H9 (cell line): Measurements from ENCODE around the gene MMP11. TPM values are rescaled to one million over a fixed set of nuclear protein-coding genes. Genes with fewer than 3 reads are reported as not detected.

Experiments
- DNase-seq: peaks from one replicate; pipeline ENCODE4 v3.0.0-alpha.2; 2017
- H2AFZ ChIP-seq: one replicate; pipeline ENCODE4 v1.6.1; 2013; ENCODE audit warnings: mild to moderate bottlenecking, low read length, control low read depth, moderate library complexity
- H2AK5ac ChIP-seq: 2 replicates; pipeline ENCODE4 v1.6.1; 2013; ENCODE audit warnings: low read length, control low read depth, mixed read lengths; ENCODE audit not compliant: insufficient read length
- H2BK120ac ChIP-seq: one replicate; pipeline ENCODE4 v1.6.1; 2013; ENCODE audit warnings: low read depth, mild to moderate bottlenecking, low read length, control low read depth, inconsistent platforms; ENCODE audit not compliant: poor library complexity, severe bottlenecking
- H2BK12ac ChIP-seq: 2 replicates; pipeline ENCODE4 v1.6.1; 2013; ENCODE audit warnings: low read length, control low read depth, mixed read lengths, low read depth; ENCODE audit not compliant: insufficient read length
- H2BK15ac ChIP-seq: 2 replicates; pipeline ENCODE4 v1.6.1; 2013; ENCODE audit warnings: low read depth, low read length, control low read depth
- H2BK20ac ChIP-seq: one replicate; pipeline ENCODE4 v1.6.1; 2013; ENCODE audit warnings: low read depth, mild to moderate bottlenecking, low read length, control low read depth, inconsistent platforms; ENCODE audit not compliant: poor library complexity, severe bottlenecking
- H2BK5ac ChIP-seq: 2 replicates; pipeline ENCODE4 v1.6.1; 2013; ENCODE audit warnings: low read length, control low read depth, mixed read lengths; ENCODE audit not compliant: insufficient read length
- H3K14ac ChIP-seq: 2 replicates; pipeline ENCODE4 v1.6.1; 2013; ENCODE audit warnings: low read length, control low read depth; ENCODE audit not compliant: insufficient read depth
- H3K18ac ChIP-seq: 2 replicates; pipeline ENCODE4 v1.6.1; 2013; ENCODE audit warnings: low read depth, mild to moderate bottlenecking, mixed read lengths, low read length, control low read depth; ENCODE audit not compliant: insufficient read length
- H3K23ac ChIP-seq: 2 replicates; pipeline ENCODE4 v1.6.1; 2013; ENCODE audit warnings: low read length, control low read depth, mixed read lengths, low read depth; ENCODE audit not compliant: insufficient read length
- H3K23me2 ChIP-seq: 2 replicates; pipeline ENCODE4 v1.6.1; 2013; ENCODE audit warnings: low read depth, mild to moderate bottlenecking, mixed read lengths, low read length, control low read depth; ENCODE audit not compliant: insufficient read length, poor library complexity, severe bottlenecking
- H3K27ac ChIP-seq: 2 replicates; pipeline ENCODE4 v1.5.1; 2013; ENCODE audit warnings: low read length, control low read depth, mixed read lengths, low read depth; ENCODE audit not compliant: insufficient read length
- H3K27me3 ChIP-seq: 2 replicates; pipeline ENCODE4 v1.6.1; 2013; ENCODE audit warnings: low read length, control low read depth, inconsistent platforms; ENCODE audit not compliant: insufficient read depth
- H3K4ac ChIP-seq: 2 replicates; pipeline ENCODE4 v1.6.1; 2013; ENCODE audit warnings: low read depth, mild to moderate bottlenecking, control low read depth, inconsistent platforms, low read length, moderate library complexity
- H3K4me1 ChIP-seq: 2 replicates; pipeline ENCODE4 v1.6.1; 2013; ENCODE audit warnings: low read length, control low read depth, inconsistent platforms; ENCODE audit not compliant: insufficient read depth
- H3K4me2 ChIP-seq: 2 replicates; pipeline ENCODE4 v1.6.1; 2013; ENCODE audit warnings: low read length, control low read depth, mixed read lengths; ENCODE audit not compliant: insufficient read length, insufficient read depth
- H3K56ac ChIP-seq: 2 replicates; pipeline ENCODE4 v1.6.1; 2013; ENCODE audit warnings: low read depth, mild to moderate bottlenecking, mixed read lengths, low read length, control low read depth; ENCODE audit not compliant: insufficient read length
- H3K79me1 ChIP-seq: 2 replicates; pipeline ENCODE4 v1.6.1; 2013; ENCODE audit warnings: low read depth, mild to moderate bottlenecking, moderate library complexity, low read length, control low read depth, inconsistent platforms; ENCODE audit not compliant: insufficient read depth, poor library complexity, severe bottlenecking
- H3K79me2 ChIP-seq: 2 replicates; pipeline ENCODE4 v1.6.1; 2013; ENCODE audit warnings: low read length, control low read depth, inconsistent platforms; ENCODE audit not compliant: insufficient read depth
- H3K9ac ChIP-seq: 2 replicates; pipeline ENCODE4 v1.6.1; 2013; ENCODE audit warnings: low read length, control low read depth, mixed read lengths; ENCODE audit not compliant: insufficient read length; ENCODE audit errors: extremely low read depth
- H3K9me3 ChIP-seq: one replicate; pipeline ENCODE4 v1.6.1; 2013; ENCODE audit warnings: low read depth, low read length, inconsistent platforms; ENCODE audit not compliant: control insufficient read depth
- H3T11ph ChIP-seq: one replicate; pipeline ENCODE4 v1.6.1; 2013; ENCODE audit warnings: mild to moderate bottlenecking, low read length, control low read depth, inconsistent platforms
- H4K20me1 ChIP-seq: one replicate; pipeline ENCODE4 v1.6.1; 2013; ENCODE audit not compliant: control insufficient read depth, insufficient read length, insufficient read depth
- H4K5ac ChIP-seq: 2 replicates; pipeline ENCODE4 v1.6.1; 2013; ENCODE audit warnings: low read depth, mild to moderate bottlenecking, mixed read lengths, low read length, control low read depth; ENCODE audit not compliant: insufficient read length
- H4K8ac ChIP-seq: replicated peaks from 2 replicates; pipeline ENCODE4 v1.6.1; 2013; ENCODE audit warnings: low read length, control low read depth, mixed read lengths, low read depth; ENCODE audit not compliant: insufficient read length
- H4K91ac ChIP-seq: 2 replicates; pipeline ENCODE4 v1.6.1; 2013; ENCODE audit warnings: low read depth, mild to moderate bottlenecking, moderate library complexity, mixed read lengths, low read length, control low read depth; ENCODE audit not compliant: insufficient read length
- H3K27ac Mint-ChIP-seq, 3 experiments: 2 replicates in 2 of 3; 3 replicates in 1 of 3; pipeline ENCODE4 v1.8.0; 2020 to 2021; ENCODE audit warnings: mixed read lengths in 3 of 3, mild to moderate bottlenecking in 1 of 3, moderate library complexity in 1 of 3
- H3K27me3 Mint-ChIP-seq: 2 replicates; pipeline ENCODE4 v1.8.0; 2021; ENCODE audit warnings: low read depth, mild to moderate bottlenecking, moderate library complexity, mixed read lengths
- H3K36me3 Mint-ChIP-seq, 3 experiments: 2 replicates in 2 of 3; 3 replicates in 1 of 3; pipeline ENCODE4 v1.8.0; 2020 to 2021; ENCODE audit warnings: low read depth in 3 of 3, mixed read lengths in 3 of 3; ENCODE audit not compliant: insufficient read depth in 1 of 3
- H3K4me1 Mint-ChIP-seq, 2 experiments: 2 replicates each; pipeline ENCODE4 v1.8.0; 2020; ENCODE audit warnings: mixed read lengths in 2 of 2
- H3K4me3 Mint-ChIP-seq, 2 experiments: 2 replicates in 1 of 2; 3 replicates in 1 of 2; pipeline ENCODE4 v1.8.0; 2020 to 2021; ENCODE audit warnings: mild to moderate bottlenecking in 2 of 2, mixed read lengths in 2 of 2, moderate library complexity in 1 of 2
- H3K9me3 Mint-ChIP-seq, 2 experiments: 2 replicates in 1 of 2; 3 replicates in 1 of 2; pipeline ENCODE4 v1.8.0; 2020; ENCODE audit warnings: mild to moderate bottlenecking in 2 of 2, mixed read lengths in 2 of 2, moderate library complexity in 1 of 2
- CTCF ChIP-seq: fragments of 200-600 bp; sonication (generic); conservative IDR thresholded peaks from 3 replicates; pipeline ENCODE4 v1.8.0; 2021; ENCODE audit warnings: antibody characterized with exemption, mild to moderate bottlenecking
- WGBS: extraction: QIAGEN DNeasy Blood & Tissue Kit; methylation state at CpG from one replicate; pipeline ENCODE4 v1.1.7; 2013; ENCODE audit warnings: missing lambda C conversion rate, low lambda C conversion rate, mixed read lengths; ENCODE audit not compliant: insufficient read length; ENCODE audit errors: extremely low coverage; 5-methylcytosine and 5-hydroxymethylcytosine counted together
- total RNA-seq: library from RNA; stranded (reverse); gene quantifications from 2 replicates; pipeline ENCODE4 v1.2.1, GENCODE V29; 2021

Gene MMP11
- total RNA-seq, 1 experiment from 2014 or later, result 5.3 TPM

- no peak overlapping the region for H2BK120ac ChIP-seq
- Mint-ChIP-seq H3K36me3 (no peaks in the 10 kb centered on the region; a peak in 1 of 7 replicates), H3K4me3 (no peak overlapping the region), H3K27ac (no peak overlapping the region), H3K9me3 (no peaks in the 10 kb centered on the region), H3K27me3 (peaks cover 44% of the 10 kb centered on the region), H3K4me1 (peaks cover 14 to 30% of the 10 kb centered on the region in 2 experiments)
- H3K79me1 ChIP-seq, result no peaks in the 10 kb centered on the region
- H3K18ac ChIP-seq, result no peak overlapping the region
- no peak overlapping the region for H2AK5ac ChIP-seq
- no peak overlapping the region for H2BK12ac ChIP-seq
- H4K91ac ChIP-seq, result no peak overlapping the region
- no peak overlapping the region for H3K56ac ChIP-seq
- H3K27me3 ChIP-seq, result peaks cover 9% of the 10 kb centered on the region; the same call in 1 of the 2 replicates
- no peaks in the 10 kb centered on the region; the same call in 1 of the 2 replicates for H3K4me1 ChIP-seq
- WGBS, result no CpG with 5 or more reads among the region's 3 CpGs
- H3K23me2 ChIP-seq, result peaks cover 6% of the 10 kb centered on the region
- no peak overlapping the region for H3T11ph ChIP-seq
- DNase-seq, result no peak
- H4K20me1 ChIP-seq, result no peaks in the 10 kb centered on the region
- no peak overlapping the region for H2BK20ac ChIP-seq
- no peak overlapping the region for H4K8ac ChIP-seq
- no peak overlapping the region for H2BK15ac ChIP-seq
- no peak overlapping the region for H3K4ac ChIP-seq
- no peak overlapping the region for H4K5ac ChIP-seq
- no peaks in the 10 kb centered on the region for H3K79me2 ChIP-seq
- no peak overlapping the region for H3K9ac ChIP-seq
- no peak overlapping the region for H3K27ac ChIP-seq
- no peak for TF ChIP-seq CTCF
- no peak overlapping the region for H3K23ac ChIP-seq
- H3K14ac ChIP-seq, result no peak overlapping the region
- no peaks in the 10 kb centered on the region for H3K9me3 ChIP-seq
- no peak overlapping the region for H3K4me2 ChIP-seq
- no peak overlapping the region for H2AFZ ChIP-seq
- no peak overlapping the region for H2BK5ac ChIP-seq
Measured at GRCh38 chr22:23775779-23776375, 3.2 kb downstream of the MMP11 start.
